Breast epithelium (tissue), 4 donors: Measurements from ENCODE around the gene FCHSD2. TPM values are rescaled to one million over a fixed set of nuclear protein-coding genes. Genes with fewer than 3 reads are reported as not detected.

Experiments used
- DNase-seq, 2 donors: peaks; one replicate each; pipeline ENCODE4 v3.0.0-alpha.2; 2019; ENCODE audit warnings: low spot score in 2 of 2
- H3K27ac ChIP-seq, 2 donors: fragments of 200-600 bp; sonication (generic) in 1 of 2; one replicate each; pipeline ENCODE4 v1.5.1; 2016 to 2019; ENCODE audit warnings: mild to moderate bottlenecking in 1 of 2
- H3K27me3 ChIP-seq, 2 donors: fragments of 200-600 bp; sonication (generic) in 1 of 2; one replicate each; pipeline versions ENCODE4 v1.5.1 to v1.6.0; 2017 to 2019; ENCODE audit warnings: control low read depth in 1 of 2, mild to moderate bottlenecking in 1 of 2
- H3K36me3 ChIP-seq: fragments of 200-600 bp; one replicate; pipeline ENCODE4 v1.5.1; 2019
- H3K4me1 ChIP-seq, 2 donors: fragments of 200-600 bp; sonication (generic); one replicate each; pipeline ENCODE4 v1.5.1; 2016 to 2019; ENCODE audit warnings: control low read depth in 1 of 2
- H3K4me3 ChIP-seq, 3 donors: fragments of 200-600 bp; sonication (generic); 1 replicate in 2 of 3; 2 replicates in 1 of 3; pipeline ENCODE4 v1.5.1; 2016 to 2019; ENCODE audit warnings: mild to moderate bottlenecking in 3 of 3, moderate library complexity in 2 of 3
- H3K9me3 ChIP-seq, 2 donors: fragments of 200-600 bp; sonication (generic) in 1 of 2; one replicate each; pipeline ENCODE4 v1.5.1; 2016 to 2019; ENCODE audit warnings: control low read depth in 1 of 2
- CTCF ChIP-seq, 3 donors: fragments of 450-650 bp; IDR thresholded peaks; one replicate each; pipeline ENCODE4 v1.5.1; 2016 to 2017; ENCODE audit warnings: antibody characterized with exemption in 3 of 3, mild to moderate bottlenecking in 3 of 3, moderate library complexity in 3 of 3
- POLR2A ChIP-seq: fragments of 450-650 bp; IDR thresholded peaks from one replicate; pipeline ENCODE4 v1.6.1; 2016; ENCODE audit warnings: antibody characterized with exemption, mild to moderate bottlenecking, moderate library complexity
- POLR2AphosphoS5 ChIP-seq, 3 donors: sonication (generic); formaldehyde crosslinking; IDR thresholded peaks; one replicate each; pipeline ENCODE4 v1.6.1; 2017; ENCODE audit warnings: antibody characterized with exemption in 3 of 3
- intact Hi-C: fragments of 100-400 bp; cut with DNase I; formaldehyde crosslinking; loops from one replicate; pipeline ENCODE4 v1.15.1; 2023; ENCODE audit warnings: low total_unique reads
- total RNA-seq, 3 donors: library from RNA; depleted of rRNA; stranded (reverse); fragments of >200 nt; gene quantifications; one replicate each; pipeline ENCODE4 v1.1.0, GENCODE V29; 2016

Gene FCHSD2
- total RNA-seq, 3 donors from 2014 or later: 15.5 to 23.4 (median 19.0) TPM

GRCh38 chr11:73184953-73185671 lies 43.0 kb upstream of the FCHSD2 start:
- intact Hi-C loops: no loop called here
- H3K9me3 ChIP-seq: no peaks in the 10 kb centered on the region
- no peaks in the 10 kb centered on the region for H3K36me3 ChIP-seq
- no peaks in the 10 kb centered on the region for H3K4me1 ChIP-seq
- no peak overlapping the region for H3K27ac ChIP-seq
- H3K4me3 ChIP-seq: no peak overlapping the region
- TF ChIP-seq POLR2A: no peak
- TF ChIP-seq POLR2AphosphoS5 (IDR thresholded peaks at IDR 0.05): no peak
- peak; percentile 64 to 89 (median 82) for TF ChIP-seq CTCF (IDR thresholded peaks at IDR 0.05)
- no peaks in the 10 kb centered on the region for H3K27me3 ChIP-seq
- peak in 1 of 2 donors; percentile 72 for DNase-seq

GRCh38 chr11:73182824-73183321 lies 40.8 kb upstream of the FCHSD2 start:
- intact Hi-C loops: no loop called here
- Histone ChIP-seq H3K9me3 (no peaks in the 10 kb centered on the region), H3K4me3 (no peak overlapping the region), H3K27me3 (no peaks in the 10 kb centered on the region), H3K36me3 (no peaks in the 10 kb centered on the region), H3K27ac (no peak overlapping the region), H3K4me1 (no peaks in the 10 kb centered on the region)
- TF ChIP-seq POLR2A (no peak), POLR2AphosphoS5 (IDR thresholded peaks at IDR 0.05) (no peak), CTCF (IDR thresholded peaks at IDR 0.05) (no peak)
- peak in 1 of 2 donors; percentile 20 for DNase-seq

GRCh38 chr11:73178681-73179080 lies 36.6 kb upstream of the FCHSD2 start:
- TF ChIP-seq POLR2AphosphoS5 (IDR thresholded peaks at IDR 0.05): no peak
- no peak for TF ChIP-seq CTCF (IDR thresholded peaks at IDR 0.05)
- TF ChIP-seq POLR2A: no peak
- peak in 1 of 2 donors; percentile 37 for DNase-seq
- H3K27me3 ChIP-seq: no peaks in the 10 kb centered on the region
- H3K36me3 ChIP-seq: no peaks in the 10 kb centered on the region
- intact Hi-C loops: loop anchor here (10.0 kb wide), 1 partner anchor 454 kb away; no protein-coding TSS in a partner anchor
- no peak overlapping the region for H3K4me3 ChIP-seq
- H3K9me3 ChIP-seq: no peaks in the 10 kb centered on the region
- no peak overlapping the region for H3K27ac ChIP-seq
- H3K4me1 ChIP-seq: no peaks in the 10 kb centered on the region

GRCh38 chr11:73177778-73178539 lies 35.8 kb upstream of the FCHSD2 start:
- peak overlapping the region; percentile 68 to 77 for H3K27ac ChIP-seq
- no peaks in the 10 kb centered on the region for H3K9me3 ChIP-seq
- H3K27me3 ChIP-seq: no peaks in the 10 kb centered on the region
- DNase-seq: peak; percentile 80
- H3K36me3 ChIP-seq: no peaks in the 10 kb centered on the region
- peak overlapping the region in 1 of 3 donors; percentile 21 for H3K4me3 ChIP-seq
- TF ChIP-seq POLR2AphosphoS5 (IDR thresholded peaks at IDR 0.05) (peak in 2 of 3 donors; percentile 51 to 59), POLR2A (no peak), CTCF (IDR thresholded peaks at IDR 0.05) (peak; percentile 55 to 92 (median 79))
- intact Hi-C loops: loop anchor here (2.0 to 10.0 kb wide), 2 partner anchors 357 to 453 kb away; no protein-coding TSS in a partner anchor
- no peaks in the 10 kb centered on the region for H3K4me1 ChIP-seq
